Measurements from ENCODE around the gene SULT1A2.

GRCh38 chr16:28607116-28607623 lies 10.3 kb upstream of the SULT1A2 start:
- TF ChIP-seq CTCF (IDR thresholded peaks at IDR 0.05; ENCODE audit: low read depth, low read length, poor library complexity, severe bottlenecking) (no peak), EZH2phosphoT487 (IDR thresholded peaks at IDR 0.05; ENCODE audit: borderline replicate concordance, low read length) (no peak)
